H1 (cell line): Measurements from ENCODE around the gene KIFC1. TPM values are rescaled to one million over a fixed set of nuclear protein-coding genes. Genes with fewer than 3 reads are reported as not detected.
A peak's percentile ranks its signal among the peaks of the same experiment; 100 is the strongest.

Experiments used
- ASH2L ChIP-seq: fragments of 200-600, 300-600 bp; sonication (generic); IDR thresholded peaks from one replicate; pipeline ENCODE4 v1.7.1; 2017; ENCODE audit warnings: low read length
- ATF2 ChIP-seq: IDR thresholded peaks from 2 replicates; pipeline ENCODE4 v1.6.1; 2012; ENCODE audit warnings: low read length, inconsistent platforms
- BACH1 ChIP-seq: IDR thresholded peaks from 2 replicates; pipeline ENCODE4 v1.6.1; 2012; ENCODE audit warnings: low read length, improper control_type of control experiment
- CBX8 ChIP-seq: fragments of 300-800, 300-1000 bp; sonication (generic); IDR thresholded peaks from 2 replicates; pipeline ENCODE4 v1.7.1; 2016; ENCODE audit warnings: low read depth, low read length, borderline replicate concordance
- CHD2 ChIP-seq: IDR thresholded peaks from 2 replicates; pipeline ENCODE4 v1.6.1; 2012; ENCODE audit warnings: low read length, improper control_type of control experiment
- CTBP2 ChIP-seq: IDR thresholded peaks from 2 replicates; pipeline ENCODE4 v1.7.0; 2011; ENCODE audit warnings: borderline replicate concordance, mild to moderate bottlenecking, moderate library complexity, mixed read lengths, low read length; ENCODE audit not compliant: insufficient read depth, insufficient read length
- GABPA ChIP-seq: IDR thresholded peaks from 2 replicates; pipeline ENCODE4 v1.6.1; 2011; ENCODE audit warnings: mild to moderate bottlenecking, low read length, moderate library complexity, borderline replicate concordance; ENCODE audit not compliant: insufficient read depth
- GTF2F1 ChIP-seq: IDR thresholded peaks from 2 replicates; pipeline ENCODE4 v1.6.1; 2012; ENCODE audit warnings: low read depth, low read length, improper control_type of control experiment, borderline replicate concordance
- JUN ChIP-seq: IDR thresholded peaks from 2 replicates; pipeline ENCODE4 v1.6.1; 2011; ENCODE audit warnings: low read depth, mild to moderate bottlenecking, improper control_type of control experiment, low read length
- KDM1A ChIP-seq: fragments of 200-600, 300-600 bp; sonication (generic); IDR thresholded peaks from 2 replicates; pipeline ENCODE4 v1.7.1; 2016; ENCODE audit warnings: mild to moderate bottlenecking, low read length, borderline replicate concordance
- KDM5A ChIP-seq: fragments of 200-600 bp; IDR thresholded peaks from 2 replicates; pipeline ENCODE4 v1.7.1; 2012; ENCODE audit warnings: mild to moderate bottlenecking, low read length, inconsistent platforms, mixed read lengths
- MAX ChIP-seq: IDR thresholded peaks from 2 replicates; pipeline ENCODE4 v1.6.1; 2012; ENCODE audit warnings: inconsistent platforms
- POLR2AphosphoS5 ChIP-seq: IDR thresholded peaks from 2 replicates; pipeline ENCODE4 v1.6.1; 2011; ENCODE audit warnings: low read depth, low read length
- RNF2 ChIP-seq: fragments of 200-900, 300-1000 bp; sonication (generic); IDR thresholded peaks from 2 replicates; pipeline ENCODE4 v1.7.1; 2016; ENCODE audit warnings: borderline replicate concordance, low read depth, mild to moderate bottlenecking, antibody characterized with exemption, low read length; ENCODE audit not compliant: poor library complexity, severe bottlenecking; ENCODE audit errors: missing control alignments
- RXRA ChIP-seq: IDR thresholded peaks from 2 replicates; pipeline ENCODE4 v1.6.1; 2011; ENCODE audit warnings: low read depth, mild to moderate bottlenecking, low read length, moderate library complexity; ENCODE audit not compliant: insufficient read depth
- SP1 ChIP-seq: IDR thresholded peaks from 2 replicates; pipeline ENCODE4 v1.6.1; 2011; ENCODE audit warnings: low read depth, low read length
- SP4 ChIP-seq: IDR thresholded peaks from 2 replicates; pipeline ENCODE4 v1.6.1; 2012; ENCODE audit warnings: low read length, inconsistent platforms
- SUZ12 ChIP-seq: fragments of 200-600 bp; sonication (generic); IDR thresholded peaks from 2 replicates; pipeline ENCODE4 v1.6.1; 2012; ENCODE audit warnings: mild to moderate bottlenecking, inconsistent platforms, low read length, moderate library complexity, mixed read lengths
- TAF7 ChIP-seq: optimal IDR thresholded peaks from 2 replicates; pipeline ENCODE3; 2011; ENCODE audit warnings: low read depth, mild to moderate bottlenecking, inconsistent platforms, low read length, moderate library complexity, borderline replicate concordance
- USF2 ChIP-seq: IDR thresholded peaks from 2 replicates; pipeline ENCODE4 v1.6.1; 2011; ENCODE audit warnings: low read length, improper control_type of control experiment
- YY1 ChIP-seq: IDR thresholded peaks from 2 replicates; pipeline ENCODE4 v1.6.1; 2011; ENCODE audit warnings: low read depth, mild to moderate bottlenecking, low read length
- polyA plus RNA-seq, 7 experiments: library from polyadenylated mRNA; depleted of rRNA in 3 of 7; stranded (reverse) in 5 of 7; unstranded in 2 of 7; fragments of >200 nt in 5 of 7; fragments of 200-250 nt in 2 of 7; gene quantifications; 1 replicate in 5 of 7; 2 replicates in 1 of 7; 4 replicates in 1 of 7; pipeline versions ENCODE4 v1.2.1 to v1.2.3, GENCODE V29; 2011 to 2013; ENCODE audit warnings: missing spikeins in 2 of 7, mixed read lengths in 2 of 7
- total RNA-seq: library from RNA; stranded (reverse); fragmentation: NEBNext Ultra II Directional; extraction: Animal tissue kit (Norgen Biotek cat#: 25700); gene quantifications from 2 replicates; pipeline ENCODE4 v1.2.1, GENCODE V29; 2021

The KIFC1 gene
- total and polyA plus RNA-seq, 2 of the 8 experiments (the other 6 are each of a cell fraction or from before 2014, with no cell fraction given), result 46.6 to 64.3 TPM

- TF ChIP-seq RNF2 (no peak), KDM1A (no peak), KDM5A (no peak), CHD2 (no peak), ATF2 (no peak), SP1 (no peak), POLR2AphosphoS5 (peak; percentile 46), CTBP2 (no peak), SUZ12 (no peak), GABPA (no peak), RXRA (no peak), USF2 (no peak), CBX8 (no peak), ASH2L (no peak), GTF2F1 (no peak), YY1 (no peak), MAX (peak; percentile 85), JUN (no peak), BACH1 (peak; percentile 28; the same call in 1 of the 2 replicates), TAF7 (no peak), SP4 (no peak)
These were observed 34.3 kb downstream of the KIFC1 start (continued) for GRCh38 chr6:33425668-33426577.
